ENCODE data around the gene AGBL4.

- TF ChIP-seq CTCF (IDR thresholded peaks at IDR 0.05), result no peak
- no peak for TF ChIP-seq ZFX (IDR thresholded peaks at IDR 0.05; ENCODE audit: borderline replicate concordance)
These were observed 1175.7 kb downstream of the AGBL4 start for GRCh38 chr1:48848035-48848434.

Measured in 22Rv1 (cell line).